ENCODE data around the gene PSMD5. TPM values are rescaled to one million over a fixed set of nuclear protein-coding genes. Genes with fewer than 3 reads are reported as not detected.

PSMD5 gene
- total RNA-seq, 1 donor = 32.6 TPM

DNA sequence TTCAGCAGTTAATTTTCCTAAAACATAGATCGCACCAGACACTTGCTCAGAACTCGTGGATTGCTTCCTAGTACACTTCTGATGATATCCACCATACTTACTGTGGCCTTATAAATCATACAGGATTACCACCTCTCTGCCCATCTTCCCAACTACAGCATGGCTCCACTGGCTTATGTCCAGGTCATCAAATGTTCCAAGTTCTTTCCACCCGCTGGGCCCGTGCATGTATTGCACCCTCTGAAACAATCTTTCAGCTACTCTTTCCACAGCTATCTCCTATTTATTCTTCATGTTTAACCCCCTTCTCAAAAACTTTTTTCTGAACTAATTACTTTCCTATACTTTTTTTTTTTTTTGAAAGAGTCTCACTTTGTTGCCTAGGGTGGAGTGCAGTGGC lies 68.0 kb downstream of the PSMD5 start:
- Histone ChIP-seq H3K9me3 (ENCODE audit: low read depth, low read length) (no peaks in the 10 kb centered on the region), H3K27me3 (ENCODE audit: insufficient read depth, low read length) (no peaks in the 10 kb centered on the region), H3K79me2 (ENCODE audit: insufficient read depth, low read length) (peaks cover 16% of the 10 kb centered on the region), H3K4me1 (ENCODE audit: insufficient read depth, low read length) (no peaks in the 10 kb centered on the region), H4K20me1 (ENCODE audit: insufficient read depth, low read length) (peaks cover 3% of the 10 kb centered on the region), H3K36me3 (ENCODE audit: insufficient read depth, low read length) (peaks cover 72% of the 10 kb centered on the region), H3K27ac (ENCODE audit: low read depth, low read length) (no peak overlapping the region), H3K4me2 (ENCODE audit: insufficient read depth, low read length) (no peak overlapping the region), H2AFZ (ENCODE audit: low read length) (no peak overlapping the region), H3K4me3 (ENCODE audit: insufficient read depth, low read length) (no peak overlapping the region)
- DNase-seq (ENCODE audit: insufficient read length, low spot score, missing footprints) = no peak
- TF ChIP-seq CTCF (IDR thresholded peaks at IDR 0.05; ENCODE audit: extremely low read depth, low read depth, low read length) = no peak

DNA sequence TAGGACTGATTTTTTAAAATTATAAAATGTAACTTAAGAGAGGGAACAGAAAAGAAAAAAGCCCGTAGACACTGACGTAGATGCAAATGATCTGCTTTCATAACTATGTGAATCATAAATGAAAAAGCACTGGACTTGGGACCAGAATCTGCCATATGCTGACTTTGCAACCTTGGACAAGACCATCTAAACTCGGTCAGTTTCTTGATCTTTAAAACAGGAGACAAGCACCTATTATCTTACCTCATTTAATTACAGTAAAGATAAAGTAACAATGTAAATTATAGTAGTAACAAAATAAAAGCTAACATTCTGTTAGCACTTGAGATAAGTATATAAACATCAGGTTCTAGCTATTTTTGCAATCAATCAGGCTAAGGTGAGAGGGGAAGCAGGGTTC lies 69.5 kb downstream of the PSMD5 start:
- Histone ChIP-seq H3K79me2 (ENCODE audit: insufficient read depth, low read length) (peaks cover 6% of the 10 kb centered on the region), H3K4me1 (ENCODE audit: insufficient read depth, low read length) (no peaks in the 10 kb centered on the region), H3K4me3 (ENCODE audit: insufficient read depth, low read length) (no peak overlapping the region), H3K36me3 (ENCODE audit: insufficient read depth, low read length) (peaks cover 73% of the 10 kb centered on the region), H3K27me3 (ENCODE audit: insufficient read depth, low read length) (no peaks in the 10 kb centered on the region), H4K20me1 (ENCODE audit: insufficient read depth, low read length) (peaks cover 3% of the 10 kb centered on the region), H3K9me3 (ENCODE audit: low read depth, low read length) (no peaks in the 10 kb centered on the region), H3K4me2 (ENCODE audit: insufficient read depth, low read length) (no peak overlapping the region), H3K27ac (ENCODE audit: low read depth, low read length) (no peak overlapping the region), H2AFZ (ENCODE audit: low read length) (no peak overlapping the region)
- no peak for TF ChIP-seq CTCF (IDR thresholded peaks at IDR 0.05; ENCODE audit: extremely low read depth, low read depth, low read length)
- DNase-seq (ENCODE audit: insufficient read length, low spot score, missing footprints) = no peak

DNA sequence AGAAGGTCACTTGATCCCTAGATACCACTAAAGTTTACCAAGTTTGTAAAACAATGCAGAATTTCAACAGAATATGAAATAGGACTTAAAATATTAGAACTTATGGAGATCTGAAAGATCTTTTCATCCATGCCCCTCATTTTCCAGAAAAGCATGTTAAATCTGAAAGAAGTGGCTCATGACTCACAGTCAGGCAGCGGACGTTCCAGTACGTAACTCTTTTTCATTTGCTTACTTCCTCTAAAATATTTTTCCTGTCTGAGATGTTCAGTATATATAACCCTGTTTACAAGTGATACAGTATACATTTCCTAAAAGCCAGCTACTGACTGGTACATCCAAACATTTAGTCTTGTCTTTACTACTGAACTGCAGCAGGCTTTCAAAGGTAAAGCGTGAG lies 71.8 kb downstream of the PSMD5 start:
- no peak overlapping the region for H3K4me3 ChIP-seq (ENCODE audit: insufficient read depth, low read length)
- H2AFZ ChIP-seq (ENCODE audit: low read length) = no peak overlapping the region
- DNase-seq (ENCODE audit: insufficient read length, low spot score, missing footprints) = no peak
- no peaks in the 10 kb centered on the region for H3K4me1 ChIP-seq (ENCODE audit: insufficient read depth, low read length)
- H3K9me3 ChIP-seq (ENCODE audit: low read depth, low read length) = no peaks in the 10 kb centered on the region
- H3K79me2 ChIP-seq (ENCODE audit: insufficient read depth, low read length) = peaks cover 2% of the 10 kb centered on the region
- H4K20me1 ChIP-seq (ENCODE audit: insufficient read depth, low read length) = peaks cover 3% of the 10 kb centered on the region
- TF ChIP-seq CTCF (IDR thresholded peaks at IDR 0.05; ENCODE audit: extremely low read depth, low read depth, low read length) = no peak
- peaks cover 67% of the 10 kb centered on the region for H3K36me3 ChIP-seq (ENCODE audit: insufficient read depth, low read length)
- no peak overlapping the region for H3K27ac ChIP-seq (ENCODE audit: low read depth, low read length)
- H3K4me2 ChIP-seq (ENCODE audit: insufficient read depth, low read length) = no peak overlapping the region
- no peaks in the 10 kb centered on the region for H3K27me3 ChIP-seq (ENCODE audit: insufficient read depth, low read length)

DNA sequence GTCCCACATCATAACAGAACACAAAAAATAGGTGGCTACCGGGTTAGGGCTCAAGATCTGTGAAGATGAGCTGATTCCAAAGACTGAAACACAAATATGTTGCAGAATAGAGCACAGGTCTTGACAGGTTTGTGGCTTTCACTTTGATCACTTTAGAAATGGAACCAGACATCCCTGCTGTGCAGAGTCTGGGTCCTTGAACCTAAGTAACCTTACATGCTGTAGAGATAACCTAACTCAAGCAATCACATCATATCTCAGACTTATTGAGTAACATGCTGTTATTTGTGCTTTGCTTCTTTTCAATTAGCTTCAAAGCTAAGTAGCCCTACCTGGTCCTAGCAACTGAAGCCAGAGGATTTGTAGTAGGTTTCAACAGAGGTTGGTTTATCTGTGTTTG lies 73.8 kb downstream of the PSMD5 start:
- Histone ChIP-seq H3K4me1 (ENCODE audit: insufficient read depth, low read length) (no peaks in the 10 kb centered on the region), H3K4me3 (ENCODE audit: insufficient read depth, low read length) (no peak overlapping the region), H4K20me1 (ENCODE audit: insufficient read depth, low read length) (no peaks in the 10 kb centered on the region), H3K4me2 (ENCODE audit: insufficient read depth, low read length) (no peak overlapping the region), H3K9me3 (ENCODE audit: low read depth, low read length) (no peaks in the 10 kb centered on the region), H3K27ac (ENCODE audit: low read depth, low read length) (no peak overlapping the region), H3K79me2 (ENCODE audit: insufficient read depth, low read length) (no peaks in the 10 kb centered on the region), H2AFZ (ENCODE audit: low read length) (no peak overlapping the region), H3K27me3 (ENCODE audit: insufficient read depth, low read length) (no peaks in the 10 kb centered on the region), H3K36me3 (ENCODE audit: insufficient read depth, low read length) (peaks cover 65% of the 10 kb centered on the region)
- no peak for DNase-seq (ENCODE audit: insufficient read length, low spot score, missing footprints)
- no peak for TF ChIP-seq CTCF (IDR thresholded peaks at IDR 0.05; ENCODE audit: extremely low read depth, low read depth, low read length)

Data from osteoblast (primary cell).